HG02763 (cell line): ENCODE results near the gene RNASE3.
A peak's percentile ranks its signal among the peaks of the same experiment; 100 is the strongest.
"Not testable (repeated sequence)": the region's sequence is repeated elsewhere in the genome, so short reads cannot be mapped to it uniquely, and the experiment has no call there.

Experiments used
- ATAC-seq: cut with Tn5 transposase; IDR thresholded peaks from one replicate; pipeline ENCODE4 v1.9.1; 2021; ENCODE audit warnings: mild to moderate bottlenecking, moderate library complexity; ENCODE audit not compliant: unreplicated experiment

Gene RNASE3

GRCh38 chr14:20891126-20891825 lies at the start of gene RNASE3:
TSS of gene RNASE3 (plus strand) at chr14:20891385. CDS start at chr14:20891687, 302 bp downstream.
- ATAC-seq = not testable (repeated sequence)

GRCh38 chr14:20846560-20846959 lies 44.6 kb upstream of the RNASE3 start:
- ATAC-seq = no peak

- no peak for ATAC-seq
These were observed 42.8 kb upstream of the RNASE3 start for GRCh38 chr14:20848316-20848954.

GRCh38 chr14:20848955-20849570 lies 42.1 kb upstream of the RNASE3 start:
- ATAC-seq = no peak

GRCh38 chr14:20853042-20853441 lies 38.1 kb upstream of the RNASE3 start:
- no peak for ATAC-seq

- ATAC-seq = peak; percentile 63
These were observed 35.4 kb upstream of the RNASE3 start for GRCh38 chr14:20855652-20856291.

GRCh38 chr14:20857207-20857606 lies 34.0 kb upstream of the RNASE3 start:
- no peak for ATAC-seq

GRCh38 chr14:20857630-20858261 lies 33.4 kb upstream of the RNASE3 start:
- no peak for ATAC-seq

GRCh38 chr14:20866194-20866593 lies 25.0 kb upstream of the RNASE3 start:
- ATAC-seq = no peak

- ATAC-seq = no peak
These were observed 24.2 kb upstream of the RNASE3 start for GRCh38 chr14:20866963-20867362.

- peak; percentile 74 for ATAC-seq
These were observed 17.6 kb upstream of the RNASE3 start for GRCh38 chr14:20873370-20874177.

- no peak for ATAC-seq
These were observed 14.2 kb upstream of the RNASE3 start for GRCh38 chr14:20877016-20877415.

GRCh38 chr14:20878695-20879094 lies 12.5 kb upstream of the RNASE3 start:
- no peak for ATAC-seq

GRCh38 chr14:20881229-20881628 lies 10.0 kb upstream of the RNASE3 start:
- ATAC-seq = not testable (repeated sequence)

GRCh38 chr14:20882787-20883186 lies 8.4 kb upstream of the RNASE3 start:
- not testable (repeated sequence) for ATAC-seq

- not testable (repeated sequence) for ATAC-seq
These were observed 2.8 kb upstream of the RNASE3 start for GRCh38 chr14:20888411-20888810.

GRCh38 chr14:20895322-20895721 lies 4.1 kb downstream of the RNASE3 start:
- not testable (repeated sequence) for ATAC-seq

GRCh38 chr14:20904393-20905029 lies 13.3 kb downstream of the RNASE3 start:
- ATAC-seq = no peak

- ATAC-seq = no peak
These were observed 14.5 kb downstream of the RNASE3 start for GRCh38 chr14:20905676-20906075.

GRCh38 chr14:20907214-20907613 lies 16.0 kb downstream of the RNASE3 start:
- no peak for ATAC-seq
